HG03064 (cell line): Measurements from ENCODE around the gene MFSD2A.
"Not testable (repeated sequence)": the region's sequence is repeated elsewhere in the genome, so short reads cannot be mapped to it uniquely, and the experiment has no call there.

Source experiments
- ATAC-seq: cut with Tn5 transposase; IDR thresholded peaks from one replicate; pipeline ENCODE4 v1.9.1; 2021; ENCODE audit warnings: low read depth; ENCODE audit not compliant: unreplicated experiment

The MFSD2A gene

GRCh38 chr1:39940253-39940652 is 14.7 kb upstream of the MFSD2A start:
- no peak for ATAC-seq

- no peak for ATAC-seq
Measured at GRCh38 chr1:39940980-39941871, 13.7 kb upstream of the MFSD2A start.

GRCh38 chr1:39943471-39944290 is 11.3 kb upstream of the MFSD2A start:
- no peak for ATAC-seq

GRCh38 chr1:39944410-39945112 is 10.4 kb upstream of the MFSD2A start:
- no peak for ATAC-seq

- no peak for ATAC-seq
Measured at GRCh38 chr1:39946216-39946615, 8.7 kb upstream of the MFSD2A start.

GRCh38 chr1:39947260-39947659 is 7.7 kb upstream of the MFSD2A start:
- ATAC-seq: no peak

GRCh38 chr1:39949891-39950290 is 5.1 kb upstream of the MFSD2A start:
- ATAC-seq: no peak

GRCh38 chr1:39951926-39952325 is 3.0 kb upstream of the MFSD2A start:
- no peak for ATAC-seq

GRCh38 chr1:39952359-39953110 is 2.4 kb upstream of the MFSD2A start:
- no peak for ATAC-seq

GRCh38 chr1:39954324-39954869 is 548 bp upstream of the MFSD2A start:
- ATAC-seq: no peak

- no peak for ATAC-seq
Measured at GRCh38 chr1:39955547-39956539, 898 bp downstream of the MFSD2A start.

GRCh38 chr1:39957299-39958015 is 2.5 kb downstream of the MFSD2A start:
- ATAC-seq: no peak

GRCh38 chr1:39958403-39959200 is 3.7 kb downstream of the MFSD2A start:
- ATAC-seq: no peak

- no peak for ATAC-seq
Measured at GRCh38 chr1:39959651-39960333, 4.8 kb downstream of the MFSD2A start.

GRCh38 chr1:39960431-39960958 is 5.5 kb downstream of the MFSD2A start:
- ATAC-seq: peak; percentile 70

GRCh38 chr1:39962450-39962825 is 7.5 kb downstream of the MFSD2A start:
- ATAC-seq: no peak

- not testable (repeated sequence) for ATAC-seq
Measured at GRCh38 chr1:39962964-39963363, 8.0 kb downstream of the MFSD2A start.
